Astrocyte (in vitro differentiated cells and primary cell): Measurements from ENCODE around the gene OPA1.

Experiments used
- CTCF ChIP-seq: IDR thresholded peaks from 2 replicates; pipeline ENCODE4 v1.5.1; 2011; ENCODE audit warnings: low read depth, mild to moderate bottlenecking, inconsistent platforms, low read length, moderate library complexity; ENCODE audit not compliant: insufficient read depth
- EZH2 ChIP-seq: IDR thresholded peaks from 2 replicates; pipeline ENCODE4 v1.6.1; 2012; ENCODE audit warnings: mild to moderate bottlenecking, low read length, inconsistent platforms; ENCODE audit not compliant: insufficient read depth

- TF ChIP-seq CTCF (no peak), EZH2 (no peak)
These were observed 29.0 kb upstream of the OPA1 start for GRCh38 chr3:193564012-193564411.
